Thoracic aorta (tissue), 2 donors: Measurements from ENCODE around the gene ACVR1B. TPM values are rescaled to one million over a fixed set of nuclear protein-coding genes. Genes with fewer than 3 reads are reported as not detected.

Source experiments
- ATAC-seq: fragments of 150-250 bp; one replicate; pipeline ENCODE4 v1.8.0; 2017; ENCODE audit warnings: low read depth; ENCODE audit not compliant: insufficient number of reproducible peaks, low FRiP score
- DNase-seq: peaks from one replicate; pipeline ENCODE4 v3.0.0-alpha.2; 2020; ENCODE audit warnings: low spot score
- H3K27ac ChIP-seq, 2 donors: fragments of 200-600 bp; sonication (generic); 1 replicate in 1 of 2; 2 replicates in 1 of 2; pipeline ENCODE4 v1.5.1; 2016; ENCODE audit warnings: mild to moderate bottlenecking in 2 of 2, moderate library complexity in 2 of 2
- H3K27me3 ChIP-seq: fragments of 200-600 bp; sonication (generic); replicated peaks from 2 replicates; pipeline ENCODE4 v1.6.0; 2016; ENCODE audit warnings: mild to moderate bottlenecking; ENCODE audit not compliant: insufficient read depth
- H3K36me3 ChIP-seq: fragments of 200-600 bp; sonication (generic); one replicate; pipeline ENCODE4 v1.5.1; 2016
- H3K4me1 ChIP-seq, 2 donors: fragments of 200-600 bp; sonication (generic); 1 replicate in 1 of 2; 2 replicates in 1 of 2; pipeline versions ENCODE4 v1.5.1 to v1.6.0; 2016; ENCODE audit warnings: low read depth in 2 of 2, mild to moderate bottlenecking in 1 of 2; ENCODE audit not compliant: control insufficient read depth in 1 of 2
- H3K4me3 ChIP-seq: fragments of 200-600 bp; sonication (generic); 2 replicates; pipeline ENCODE4 v1.5.1; 2016; ENCODE audit warnings: mild to moderate bottlenecking
- H3K9me3 ChIP-seq: fragments of 200-600 bp; sonication (generic); 2 replicates; pipeline ENCODE4 v1.5.1; 2016
- CTCF ChIP-seq: fragments of 200-600 bp; sonication (generic); IDR thresholded peaks from one replicate; pipeline ENCODE4 v1.5.1; 2019; ENCODE audit warnings: antibody characterized with exemption
- total RNA-seq, 2 donors: library from RNA; depleted of rRNA; stranded (reverse); fragments of >200 nt; gene quantifications; one replicate each; pipeline versions ENCODE4 v1.1.0 to v1.2.3, GENCODE V29; 2016

ACVR1B gene
- total RNA-seq, 2 donors from 2014 or later = 9.9 to 24.4 TPM

- DNase-seq (no peak), ATAC-seq (no peak)
- peak; percentile 48 for TF ChIP-seq CTCF
- Histone ChIP-seq H3K36me3 (no peaks in the 10 kb centered on the region), H3K9me3 (no peaks in the 10 kb centered on the region), H3K27ac (no peak overlapping the region), H3K4me1 (peaks cover 2 to 18% of the 10 kb centered on the region in 2 donors), H3K4me3 (no peak overlapping the region), H3K27me3 (no peaks in the 10 kb centered on the region)
Measured at GRCh38 chr12:52004042-52004648, 52.6 kb downstream of the ACVR1B start.

GRCh38 chr12:52005218-52005902, 53.9 kb downstream of the ACVR1B start:
- no peak for TF ChIP-seq CTCF
- Histone ChIP-seq H3K27me3 (no peaks in the 10 kb centered on the region), H3K27ac (no peak overlapping the region), H3K9me3 (no peaks in the 10 kb centered on the region), H3K36me3 (no peaks in the 10 kb centered on the region), H3K4me1 (peaks cover 3 to 27% of the 10 kb centered on the region in 2 donors), H3K4me3 (no peak overlapping the region)
- ATAC-seq (no peak), DNase-seq (no peak)

GRCh38 chr12:52005903-52006703, 54.6 kb downstream of the ACVR1B start:
- no peak overlapping the region for H3K27ac ChIP-seq
- peaks cover 8 to 34% of the 10 kb centered on the region in 2 donors for H3K4me1 ChIP-seq
- H3K27me3 ChIP-seq = no peaks in the 10 kb centered on the region
- DNase-seq (no peak), ATAC-seq (no peak)
- no peaks in the 10 kb centered on the region for H3K36me3 ChIP-seq
- H3K9me3 ChIP-seq = no peaks in the 10 kb centered on the region
- H3K4me3 ChIP-seq = peak overlapping the region; percentile 73
- TF ChIP-seq CTCF = no peak

- Histone ChIP-seq H3K4me1 (peaks cover 8 to 34% of the 10 kb centered on the region in 2 donors), H3K9me3 (no peaks in the 10 kb centered on the region), H3K27me3 (no peaks in the 10 kb centered on the region), H3K27ac (peak within 1 kb of the TSS; percentile 32 to 37), H3K36me3 (no peaks in the 10 kb centered on the region), H3K4me3 (peak within 1 kb of the TSS; percentile 73)
- DNase-seq (no peak), ATAC-seq (no peak)
- no peak for TF ChIP-seq CTCF
Measured at GRCh38 chr12:52006726-52007157, 55.2 kb downstream of the ACVR1B start, which contains the start of gene TAMALIN. TSS of gene TAMALIN (plus strand) at chr12:52006946. CDS start at chr12:52007020, 74 bp downstream.
